Brain microvascular endothelial cell (primary cell): ENCODE data around the gene EPN2.
A peak's percentile ranks its signal among the peaks of the same experiment; 100 is the strongest.

Experiments
- DNase-seq: peaks from one replicate; pipeline ENCODE4 v3.0.0-alpha.2; 2020
- H3K27ac ChIP-seq: fragments of 250-450 bp; sonication (Bioruptor Pico); 2 replicates; pipeline ENCODE4 v1.5.1; 2020; ENCODE audit warnings: mild to moderate bottlenecking, moderate library complexity
- H3K27me3 ChIP-seq: fragments of 250-450 bp; sonication (Bioruptor Pico); replicated peaks from 2 replicates; pipeline ENCODE4 v1.5.1; 2020; ENCODE audit warnings: mild to moderate bottlenecking
- H3K36me3 ChIP-seq: fragments of 250-450 bp; sonication (Bioruptor Pico); replicated peaks from 2 replicates; pipeline ENCODE4 v1.5.1; 2020; ENCODE audit warnings: mild to moderate bottlenecking
- H3K4me3 ChIP-seq: 2 replicates; pipeline ENCODE4 v1.5.1; 2011; ENCODE audit warnings: low read depth, mild to moderate bottlenecking, control low read depth, low read length, moderate library complexity
- CTCF ChIP-seq: IDR thresholded peaks from 2 replicates; pipeline ENCODE4 v1.5.1; 2011; ENCODE audit warnings: low read depth, mild to moderate bottlenecking, moderate library complexity, low read length, control low read depth, inconsistent platforms; ENCODE audit errors: missing control alignments
- in situ Hi-C: cut with HindIII; loops from 2 replicates; pipeline ENCODE4 v1.10.0; 2017; ENCODE audit warnings: low sequenced_read_pairs, low pct_ligation_motif_present

Gene EPN2

GRCh38 chr17:19270347-19270703 is 33.2 kb downstream of the EPN2 start:
- H3K36me3 ChIP-seq: peaks cover 2% of the 10 kb centered on the region
- no peak for DNase-seq
- H3K4me3 ChIP-seq: no peak overlapping the region
- peak; percentile 29 for TF ChIP-seq CTCF
- H3K27ac ChIP-seq: no peak overlapping the region
- no peaks in the 10 kb centered on the region for H3K27me3 ChIP-seq
- in situ Hi-C loops: no loop called here

GRCh38 chr17:19270704-19271611 is 33.8 kb downstream of the EPN2 start:
- Histone ChIP-seq H3K27me3 (no peaks in the 10 kb centered on the region), H3K27ac (no peak overlapping the region), H3K4me3 (no peak overlapping the region), H3K36me3 (peaks cover 2% of the 10 kb centered on the region)
- no peak for DNase-seq
- in situ Hi-C loops: no loop called here
- TF ChIP-seq CTCF: no peak

GRCh38 chr17:19271780-19272357 is 34.7 kb downstream of the EPN2 start:
- no peaks in the 10 kb centered on the region for H3K27me3 ChIP-seq
- no peak overlapping the region for H3K27ac ChIP-seq
- no peak for TF ChIP-seq CTCF
- H3K4me3 ChIP-seq: no peak overlapping the region
- peaks cover 3% of the 10 kb centered on the region for H3K36me3 ChIP-seq
- in situ Hi-C loops: no loop called here
- DNase-seq: no peak

GRCh38 chr17:19273731-19274130 is 36.6 kb downstream of the EPN2 start:
- Histone ChIP-seq H3K27ac (no peak overlapping the region), H3K36me3 (peaks cover 5% of the 10 kb centered on the region), H3K27me3 (no peaks in the 10 kb centered on the region), H3K4me3 (no peak overlapping the region)
- in situ Hi-C loops: no loop called here
- TF ChIP-seq CTCF: no peak
- peak; percentile 32 for DNase-seq

- Histone ChIP-seq H3K4me3 (no peak overlapping the region), H3K36me3 (peaks cover 5% of the 10 kb centered on the region), H3K27me3 (no peaks in the 10 kb centered on the region), H3K27ac (peak overlapping the region; percentile 3)
- in situ Hi-C loops: no loop called here
- peak; percentile 68 for DNase-seq
- no peak for TF ChIP-seq CTCF
Observed at GRCh38 chr17:19274893-19275292, 37.7 kb downstream of the EPN2 start.
